ENCODE results near the gene MAPK4. TPM values are rescaled to one million over a fixed set of nuclear protein-coding genes. Genes with fewer than 3 reads are reported as not detected.
"Not testable (repeated sequence)": the region's sequence is repeated elsewhere in the genome, so short reads cannot be mapped to it uniquely, and the experiment has no call there.

The MAPK4 gene
- total and polyA plus RNA-seq, 9 donors = 0.80 to 21.7 (median 3.4) TPM

DNA sequence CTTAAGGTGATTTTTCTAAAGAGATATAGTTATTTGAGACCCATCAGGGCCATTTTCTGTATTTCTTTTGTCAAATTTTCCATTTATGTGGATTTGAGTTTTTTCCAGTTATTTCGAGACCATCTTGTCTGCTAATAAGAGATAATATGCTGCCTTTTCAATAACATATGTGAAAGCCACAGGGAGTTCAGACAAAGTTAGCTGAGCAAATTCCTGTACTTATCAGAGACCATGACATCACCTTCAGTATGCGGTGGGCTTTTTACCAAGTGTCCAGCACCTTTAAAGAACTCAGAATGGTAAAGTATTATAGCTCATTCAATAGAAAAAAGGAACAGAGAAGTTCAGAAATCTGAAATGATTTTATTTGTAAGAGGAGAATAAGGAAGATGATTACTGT is 11.7 kb downstream of the MAPK4 start:
- WGBS, 3 donors = 14 to 36% (median 19%) methylated on average over 2 of the region's 2 CpGs
- no peaks in the 10 kb centered on the region for H3K4me1 ChIP-seq (ENCODE audit: insufficient read depth)
- H3K4me3 ChIP-seq = no peak overlapping the region
- no peaks in the 10 kb centered on the region for H3K36me3 ChIP-seq
- no peak overlapping the region for H3K27ac ChIP-seq
- no peaks in the 10 kb centered on the region for H3K9me3 ChIP-seq
- no peak for DNase-seq
- TF ChIP-seq, protein P1, sequence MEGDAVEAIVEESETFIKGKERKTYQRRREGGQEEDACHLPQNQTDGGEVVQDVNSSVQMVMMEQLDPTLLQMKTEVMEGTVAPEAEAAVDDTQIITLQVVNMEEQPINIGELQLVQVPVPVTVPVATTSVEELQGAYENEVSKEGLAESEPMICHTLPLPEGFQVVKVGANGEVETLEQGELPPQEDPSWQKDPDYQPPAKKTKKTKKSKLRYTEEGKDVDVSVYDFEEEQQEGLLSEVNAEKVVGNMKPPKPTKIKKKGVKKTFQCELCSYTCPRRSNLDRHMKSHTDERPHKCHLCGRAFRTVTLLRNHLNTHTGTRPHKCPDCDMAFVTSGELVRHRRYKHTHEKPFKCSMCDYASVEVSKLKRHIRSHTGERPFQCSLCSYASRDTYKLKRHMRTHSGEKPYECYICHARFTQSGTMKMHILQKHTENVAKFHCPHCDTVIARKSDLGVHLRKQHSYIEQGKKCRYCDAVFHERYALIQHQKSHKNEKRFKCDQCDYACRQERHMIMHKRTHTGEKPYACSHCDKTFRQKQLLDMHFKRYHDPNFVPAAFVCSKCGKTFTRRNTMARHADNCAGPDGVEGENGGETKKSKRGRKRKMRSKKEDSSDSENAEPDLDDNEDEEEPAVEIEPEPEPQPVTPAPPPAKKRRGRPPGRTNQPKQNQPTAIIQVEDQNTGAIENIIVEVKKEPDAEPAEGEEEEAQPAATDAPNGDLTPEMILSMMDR (IDR thresholded peaks at IDR 0.05) = no peak
- TF ChIP-seq POLR2A (IDR thresholded peaks at IDR 0.05) (no peak), EP300 (IDR thresholded peaks at IDR 0.05) (no peak)
- H3K27me3 ChIP-seq = no peaks in the 10 kb centered on the region
- intact Hi-C loops (cut with DNase I) = no loop called here

DNA sequence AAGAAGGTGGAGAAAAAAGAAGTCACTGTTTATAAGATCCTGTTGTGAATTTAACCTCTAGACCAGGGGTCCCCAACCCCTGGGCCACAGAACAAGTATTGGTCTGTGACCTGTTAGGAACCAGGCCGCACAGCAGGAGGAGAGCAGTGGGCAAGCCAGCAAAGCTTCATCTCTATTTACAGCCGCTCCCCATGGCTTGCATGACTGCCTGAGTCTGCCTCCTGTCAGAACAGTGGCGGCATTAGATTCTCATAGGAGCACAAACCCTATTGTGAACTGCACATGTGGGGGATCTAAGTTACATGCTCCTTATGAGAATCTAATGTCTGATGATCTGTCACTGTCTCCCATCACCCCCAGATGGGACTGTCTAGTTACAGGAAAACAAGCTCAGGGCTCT is 13.3 kb downstream of the MAPK4 start:
- intact Hi-C loops (cut with DNase I); H3K4me3 ChIP-seq; DNase-seq; H3K27ac ChIP-seq; H3K27me3 ChIP-seq; H3K9me3 ChIP-seq; H3K36me3 ChIP-seq; H3K4me1 ChIP-seq (ENCODE audit: insufficient read depth): not testable (repeated sequence)
- WGBS, 3 donors = 85 to 87% (median 86%) methylated on average over 3 of the region's 3 CpGs

DNA sequence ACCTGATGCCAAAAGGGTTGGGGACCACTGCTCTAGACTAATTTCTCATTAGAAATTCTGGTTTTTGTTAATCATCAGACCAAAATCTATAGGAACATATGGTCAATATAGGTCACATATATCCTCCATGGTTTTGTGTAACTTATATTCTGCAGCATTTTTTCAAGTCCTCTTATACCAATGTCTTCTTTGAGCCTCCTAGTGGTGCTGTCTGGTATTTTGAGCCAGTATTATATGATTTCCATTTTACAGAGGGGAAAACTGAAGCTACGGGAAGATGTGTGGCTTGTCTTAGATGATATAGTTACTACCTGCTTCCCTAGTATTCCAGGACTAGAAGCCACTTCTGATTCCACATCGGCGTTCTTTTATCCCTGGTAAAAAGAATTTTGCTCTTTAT is 13.8 kb downstream of the MAPK4 start:
- H3K36me3 ChIP-seq = no peaks in the 10 kb centered on the region
- no peaks in the 10 kb centered on the region for H3K9me3 ChIP-seq
- no peak overlapping the region for H3K4me3 ChIP-seq
- no peak overlapping the region for H3K27ac ChIP-seq
- intact Hi-C loops (cut with DNase I) = no loop called here
- no peaks in the 10 kb centered on the region for H3K27me3 ChIP-seq
- DNase-seq = no peak
- WGBS, 3 donors = 73 to 94% (median 76%) methylated on average over 3 of the region's 3 CpGs
- TF ChIP-seq POLR2A (IDR thresholded peaks at IDR 0.05) = no peak
- TF ChIP-seq, protein P1 (IDR thresholded peaks at IDR 0.05) = no peak
- no peak for TF ChIP-seq EP300 (IDR thresholded peaks at IDR 0.05)
- H3K4me1 ChIP-seq (ENCODE audit: insufficient read depth) = no peaks in the 10 kb centered on the region

DNA sequence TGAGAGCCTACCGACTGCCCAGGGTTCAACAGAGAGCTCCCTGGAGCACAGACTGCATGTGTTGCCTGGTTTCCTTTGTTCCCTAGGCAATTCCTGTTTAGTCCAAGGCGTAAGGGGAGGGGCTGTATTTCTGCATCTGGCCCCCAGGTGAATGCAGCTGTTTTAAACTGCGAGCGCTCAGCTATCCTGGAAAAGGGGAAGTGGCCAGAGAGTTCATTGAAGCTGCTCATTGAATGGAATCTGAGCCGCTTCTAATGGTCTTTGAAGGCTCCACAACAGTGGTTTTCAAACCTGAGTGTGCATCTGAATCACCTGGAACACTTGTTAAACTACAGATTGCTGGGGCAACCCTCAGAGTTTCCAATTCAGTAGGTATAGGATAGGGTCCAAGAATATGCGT is 18.1 kb downstream of the MAPK4 start:
- H3K9me3 ChIP-seq = no peaks in the 10 kb centered on the region
- intact Hi-C loops (cut with DNase I) = no loop called here
- H3K27me3 ChIP-seq = no peaks in the 10 kb centered on the region
- DNase-seq = no peak
- H3K27ac ChIP-seq = no peak overlapping the region
- no peaks in the 10 kb centered on the region for H3K4me1 ChIP-seq (ENCODE audit: insufficient read depth)
- TF ChIP-seq POLR2A (IDR thresholded peaks at IDR 0.05) = no peak
- TF ChIP-seq, protein P1 (IDR thresholded peaks at IDR 0.05) = no peak
- TF ChIP-seq EP300 (IDR thresholded peaks at IDR 0.05) = no peak
- H3K36me3 ChIP-seq = no peaks in the 10 kb centered on the region
- H3K4me3 ChIP-seq = no peak overlapping the region
- 72 to 84% (median 76%) methylated on average over 6 of the region's 6 CpGs for WGBS, 3 donors

DNA sequence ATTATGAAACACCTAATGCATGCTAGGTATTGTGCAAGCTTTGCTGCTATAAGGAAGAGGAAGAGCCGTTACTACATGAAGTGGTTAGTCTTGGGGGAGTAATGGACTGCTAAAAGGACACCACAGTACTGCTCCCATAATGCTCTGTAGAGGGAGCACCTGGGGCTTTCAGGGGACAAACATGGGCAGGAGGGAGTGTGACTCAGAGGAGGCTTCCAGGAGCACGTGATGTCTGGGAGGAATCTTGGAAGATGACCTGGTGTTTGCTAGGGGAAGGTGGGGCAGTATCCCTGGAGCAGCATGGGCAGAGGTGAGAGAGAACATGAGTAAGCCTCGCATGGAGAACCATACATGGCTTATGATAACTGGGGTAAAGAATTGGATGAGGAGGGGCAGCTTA is 18.8 kb downstream of the MAPK4 start:
- Histone ChIP-seq H3K27ac (no peak overlapping the region), H3K4me1 (ENCODE audit: insufficient read depth) (no peaks in the 10 kb centered on the region), H3K9me3 (no peaks in the 10 kb centered on the region), H3K27me3 (no peaks in the 10 kb centered on the region), H3K36me3 (no peaks in the 10 kb centered on the region), H3K4me3 (no peak overlapping the region)
- 75 to 79% (median 76%) methylated on average over 3 of the region's 3 CpGs for WGBS, 3 donors
- TF ChIP-seq POLR2A (IDR thresholded peaks at IDR 0.05) (no peak), EP300 (IDR thresholded peaks at IDR 0.05) (no peak)
- TF ChIP-seq, protein P1 (IDR thresholded peaks at IDR 0.05) = no peak
- no peak for DNase-seq
- intact Hi-C loops (cut with DNase I) = no loop called here
